Heart left ventricle (tissue), 16 donors: Measurements from ENCODE around the gene KCNQ1OT1. TPM values are rescaled to one million over a fixed set of nuclear protein-coding genes. Genes with fewer than 3 reads are reported as not detected.

Experiments used
- ATAC-seq, 4 donors: fragments of 200-7000 bp; cut with Tn5 transposase; one replicate each; pipeline ENCODE4 v1.9.1; 2020 to 2022; ENCODE audit warnings: moderate library complexity in 4 of 4, mild to moderate bottlenecking in 3 of 4, moderate number of reproducible peaks in 1 of 4
- DNase-seq, 5 donors: peaks; one replicate each; pipeline ENCODE4 v3.0.0-alpha.2; 2020
- H3K27ac ChIP-seq, 12 donors: fragments of 200-600 bp; sonication (generic) in 4 of 12; one replicate each; pipeline versions ENCODE4 v1.5.0 to v1.8.0; 2016 to 2022; ENCODE audit warnings: mild to moderate bottlenecking in 2 of 12
- H3K27me3 ChIP-seq, 9 donors: fragments of 200-600 bp; sonication (generic) in 2 of 9; one replicate each; pipeline versions ENCODE4 v1.5.1 to v1.8.0; 2016 to 2022; ENCODE audit warnings: mild to moderate bottlenecking in 3 of 9
- H3K36me3 ChIP-seq, 9 donors: fragments of 200-600 bp; sonication (generic) in 2 of 9; one replicate each; pipeline versions ENCODE4 v1.5.0 to v1.8.0; 2018 to 2022; ENCODE audit warnings: mild to moderate bottlenecking in 2 of 9
- H3K4me1 ChIP-seq, 12 donors: fragments of 200-600 bp; sonication (generic) in 4 of 12; one replicate each; pipeline versions ENCODE4 v1.5.0 to v1.8.0; 2016 to 2022; ENCODE audit warnings: mild to moderate bottlenecking in 3 of 12
- H3K4me3 ChIP-seq, 12 donors: fragments of 200-600 bp; sonication (generic) in 4 of 12; one replicate each; pipeline versions ENCODE4 v1.5.0 to v1.8.0; 2017 to 2022; ENCODE audit warnings: mild to moderate bottlenecking in 9 of 12, moderate library complexity in 4 of 12
- H3K9me3 ChIP-seq, 12 donors: fragments of 200-600 bp; sonication (generic) in 4 of 12; one replicate each; pipeline versions ENCODE4 v1.5.0 to v1.8.0; 2016 to 2022; ENCODE audit warnings: mild to moderate bottlenecking in 1 of 12
- POLR2A ChIP-seq, 2 donors: fragments of 450-650 bp; IDR thresholded peaks; one replicate each; pipeline ENCODE4 v1.6.1; 2017; ENCODE audit warnings: antibody characterized with exemption in 2 of 2, mild to moderate bottlenecking in 2 of 2, moderate library complexity in 2 of 2
- WGBS, 4 donors: extraction: QIAGEN DNeasy Blood & Tissue Kit in 2 of 4; methylation state at CpG; one replicate each; pipeline versions ENCODE4 v1.1.5 to v1.1.7; 2013 to 2018; 5-methylcytosine and 5-hydroxymethylcytosine counted together
- intact Hi-C, 10 donors: fragments of 100-400 bp; cut with DNase I; formaldehyde crosslinking; loops; one replicate each; pipeline versions ENCODE4 v1.11.1 to v1.14.2; 2022
- polyA plus RNA-seq, 2 donors: library from polyadenylated mRNA; stranded (reverse); fragments of 200-250 nt; gene quantifications; one replicate each; pipeline ENCODE4 v1.2.3, GENCODE V29; 2013
- total RNA-seq, 9 donors: library from RNA; depleted of rRNA in 2 of 9; stranded (reverse); fragments of >200 nt in 2 of 9; fragmentation: NEBNext Ultra II Directional in 3 of 9; extraction: Animal tissue kit (Norgen Biotek cat#: 25700) in 3 of 9; gene quantifications; one replicate each; pipeline versions ENCODE4 v1.1.0 to v1.2.4, GENCODE V29; 2016 to 2023
- TF ChIP-seq, protein P1 (sequence below), 12 donors: fragments of 200-600 bp; sonication (generic) in 4 of 12; IDR thresholded peaks; one replicate each; pipeline versions ENCODE4 v1.5.0 to v1.8.0; 2018 to 2022; ENCODE audit warnings: antibody characterized with exemption in 12 of 12, mild to moderate bottlenecking in 5 of 12
- donor health status: ischemic (EF 13 %, LVEDD 7.1; RV severe dilation, severe dysfunction).
- donor health status: healthy with polysubstance abuse.
- donor health status: DM: no; HTN: yes; CAD: no.
- donor health status: DM: no; HTN: no; CAD: no.
- donor health status: ischemic (EF 25% LVEDD 6.9; RV normal size, moderate dysfunction).
- donor health status: ischemic (EF 25% LVEDD 5.7; RV mildly dilated, moderate dysfunction).
- donor health status: healthy.
- donor health status: DM: yes; HTN: yes; CAD: no.
- donor health status: ischemic (EF 35%, LVEDD 5.7; RV mildly dilated, moderate dysfunction).
- donor health status: nonischemic (EF 11% LVEDD 7.7; RV severe dilation, severe dysfunction).
- donor health status: DM: yes; HTN: yes; CAD: no.
- donor health status: PGD.
- donor health status: ischemic (EF 29% LVEDD 5.4; RV normal size, mild dysfunction).
- donor health status: nonischemic (EF 23%, LVEDD 6.1; RV moderate dilation, normal function).

The KCNQ1OT1 gene
- total and polyA plus RNA-seq, 11 donors, result 0.14 to 0.93 (median 0.40) TPM

DNA sequence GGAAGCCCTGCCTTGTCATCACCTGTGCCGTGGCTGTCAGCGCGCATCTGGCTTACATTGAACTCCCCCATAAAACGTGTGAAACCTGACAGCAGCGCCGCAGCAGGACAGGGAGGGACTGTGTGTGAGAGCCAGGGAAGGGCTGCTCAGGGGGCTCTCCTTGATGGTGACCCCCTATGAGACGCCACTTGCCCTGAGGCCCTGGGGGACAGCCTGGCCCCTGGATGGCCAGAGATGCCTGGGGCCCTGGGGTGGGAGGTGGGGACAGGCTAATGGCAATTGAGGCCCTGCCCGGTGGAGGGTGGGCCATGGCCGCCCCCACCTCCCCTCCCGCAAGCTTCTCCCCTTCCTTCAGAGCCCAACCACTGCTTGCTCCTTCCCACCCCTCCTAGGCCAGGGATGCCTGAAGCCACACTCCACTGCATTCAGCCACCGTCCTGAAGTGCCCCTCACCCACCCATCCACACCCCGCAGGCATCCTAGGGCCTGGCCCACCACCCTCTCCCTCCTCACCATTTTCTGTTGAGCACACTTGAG lies 35.3 kb upstream of the KCNQ1OT1 start:
- WGBS, 4 donors, result 92 to 99% (median 97%) methylated on average over 9 to 12 of the region's 12 CpGs

DNA sequence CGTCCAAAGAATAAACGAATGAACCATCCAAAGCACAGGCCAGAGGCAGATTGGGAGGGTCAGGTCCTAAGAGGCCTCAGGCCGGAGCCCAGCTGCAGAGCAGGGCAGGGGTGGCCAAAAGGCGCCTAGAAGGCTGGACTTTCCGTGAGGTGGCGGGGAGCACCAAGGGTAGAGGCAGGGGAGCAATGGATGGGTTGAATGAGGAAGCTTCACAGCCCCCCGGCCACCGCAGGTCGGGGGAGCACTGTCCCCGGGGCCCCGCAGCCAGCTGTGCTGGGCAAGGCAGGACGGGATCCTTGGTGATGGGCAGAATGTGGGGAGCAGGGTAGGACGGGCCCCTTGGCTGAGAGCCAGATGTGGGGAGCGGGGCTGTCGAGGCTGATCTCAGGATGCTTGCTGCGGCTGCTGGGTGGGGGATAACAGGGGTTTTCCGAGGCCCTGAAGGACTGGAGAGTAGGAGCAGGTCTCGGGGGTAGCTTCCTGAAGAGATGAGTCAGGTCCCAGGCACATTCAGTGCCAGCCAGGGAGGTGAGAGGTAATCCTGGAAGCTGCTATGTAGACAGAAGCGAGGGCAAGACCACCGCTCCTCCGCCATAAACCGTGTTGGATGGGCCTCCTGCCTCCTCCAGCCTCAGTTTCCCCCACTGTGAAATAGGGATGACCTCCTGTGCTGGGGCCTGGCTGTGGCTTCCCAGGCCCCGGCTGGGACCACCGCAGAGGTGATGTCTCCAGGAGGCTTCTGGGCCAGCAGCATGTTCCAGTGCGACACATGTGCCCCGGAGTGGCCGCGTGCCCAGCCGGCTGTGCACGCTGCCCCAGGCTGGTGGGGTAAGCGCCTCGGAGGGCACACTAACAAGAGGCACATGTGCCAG lies 34.6 kb upstream of the KCNQ1OT1 start:
- Histone ChIP-seq H3K4me1 (peaks cover 0 to 24% (median 6%) of the 10 kb centered on the region in 12 donors), H3K36me3 (no peaks in the 10 kb centered on the region), H3K27ac (no peak overlapping the region), H3K4me3 (no peak overlapping the region), H3K27me3 (no peaks in the 10 kb centered on the region), H3K9me3 (no peaks in the 10 kb centered on the region)
- intact Hi-C loops, result no loop called here
- TF ChIP-seq, protein P1, sequence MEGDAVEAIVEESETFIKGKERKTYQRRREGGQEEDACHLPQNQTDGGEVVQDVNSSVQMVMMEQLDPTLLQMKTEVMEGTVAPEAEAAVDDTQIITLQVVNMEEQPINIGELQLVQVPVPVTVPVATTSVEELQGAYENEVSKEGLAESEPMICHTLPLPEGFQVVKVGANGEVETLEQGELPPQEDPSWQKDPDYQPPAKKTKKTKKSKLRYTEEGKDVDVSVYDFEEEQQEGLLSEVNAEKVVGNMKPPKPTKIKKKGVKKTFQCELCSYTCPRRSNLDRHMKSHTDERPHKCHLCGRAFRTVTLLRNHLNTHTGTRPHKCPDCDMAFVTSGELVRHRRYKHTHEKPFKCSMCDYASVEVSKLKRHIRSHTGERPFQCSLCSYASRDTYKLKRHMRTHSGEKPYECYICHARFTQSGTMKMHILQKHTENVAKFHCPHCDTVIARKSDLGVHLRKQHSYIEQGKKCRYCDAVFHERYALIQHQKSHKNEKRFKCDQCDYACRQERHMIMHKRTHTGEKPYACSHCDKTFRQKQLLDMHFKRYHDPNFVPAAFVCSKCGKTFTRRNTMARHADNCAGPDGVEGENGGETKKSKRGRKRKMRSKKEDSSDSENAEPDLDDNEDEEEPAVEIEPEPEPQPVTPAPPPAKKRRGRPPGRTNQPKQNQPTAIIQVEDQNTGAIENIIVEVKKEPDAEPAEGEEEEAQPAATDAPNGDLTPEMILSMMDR (IDR thresholded peaks at IDR 0.05), result no peak
- TF ChIP-seq POLR2A (IDR thresholded peaks at IDR 0.05), result no peak
- DNase-seq, result peak in 3 of 5 donors; percentile 13 to 40 (median 15)
- WGBS, 4 donors, result 91 to 92% (median 92%) methylated on average over 22 to 32 of the region's 32 CpGs
- no peak for ATAC-seq

More for the DNA sequence above, 35.3 kb upstream of the KCNQ1OT1 start:
- Histone ChIP-seq H3K27me3 (no peaks in the 10 kb centered on the region), H3K4me3 (no peak overlapping the region), H3K4me1 (peaks cover 0 to 19% (median 5%) of the 10 kb centered on the region in 12 donors), H3K36me3 (no peaks in the 10 kb centered on the region), H3K9me3 (no peaks in the 10 kb centered on the region), H3K27ac (no peak overlapping the region)
- DNase-seq (peak in 2 of 5 donors; percentile 13 to 27), ATAC-seq (no peak)
- TF ChIP-seq POLR2A (IDR thresholded peaks at IDR 0.05), result no peak
- TF ChIP-seq, protein P1 (IDR thresholded peaks at IDR 0.05), result no peak
- intact Hi-C loops, result no loop called here

DNA sequence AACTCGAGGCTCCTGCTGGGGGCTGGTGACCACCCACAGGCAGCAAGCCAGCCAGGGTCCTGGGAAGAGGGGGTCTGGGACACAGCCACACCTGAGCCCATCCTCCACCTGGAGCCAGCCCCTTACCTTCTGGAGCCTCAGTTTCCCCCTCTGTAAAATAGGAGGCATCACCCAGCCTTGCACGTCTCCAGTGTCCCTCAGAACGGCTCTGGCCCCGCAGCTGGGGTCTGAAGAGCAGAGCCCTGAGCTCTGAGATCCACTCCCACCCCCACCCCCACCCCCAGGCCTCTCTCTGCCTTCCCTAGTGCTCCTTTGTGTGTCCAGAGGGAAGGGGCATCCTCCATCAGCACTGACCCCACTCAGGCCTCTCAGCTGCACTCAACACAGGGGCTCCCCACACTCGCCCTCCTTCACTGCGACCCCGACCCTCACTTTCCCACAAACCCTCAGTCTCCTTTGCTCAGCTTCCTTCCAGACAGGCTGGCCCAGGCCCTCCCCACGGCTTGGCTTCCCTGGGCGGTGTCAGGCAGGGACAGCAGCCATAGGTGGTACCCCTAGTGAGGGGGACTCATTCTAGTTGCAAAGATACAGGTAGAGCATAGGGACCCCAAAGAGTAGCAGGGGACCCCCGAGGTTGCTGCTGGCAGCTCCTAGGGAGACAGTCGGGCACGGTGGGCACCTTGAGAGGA lies 33.3 kb upstream of the KCNQ1OT1 start:
- WGBS, 4 donors, result 91 to 96% (median 92%) methylated on average over 9 to 12 of the region's 12 CpGs
- intact Hi-C loops, result no loop called here
- Histone ChIP-seq H3K27me3 (no peaks in the 10 kb centered on the region), H3K27ac (no peak overlapping the region), H3K4me3 (no peak overlapping the region), H3K4me1 (peaks cover 0 to 24% (median 6%) of the 10 kb centered on the region in 12 donors), H3K36me3 (no peaks in the 10 kb centered on the region), H3K9me3 (no peaks in the 10 kb centered on the region)
- DNase-seq, result peak in 2 of 5 donors; percentile 10 to 15
- ATAC-seq, result no peak
- no peak for TF ChIP-seq POLR2A (IDR thresholded peaks at IDR 0.05)
- TF ChIP-seq, protein P1 (IDR thresholded peaks at IDR 0.05), result no peak
